ENCODE results near the gene PHRF1. TPM values are rescaled to one million over a fixed set of nuclear protein-coding genes. Genes with fewer than 3 reads are reported as not detected.

Gene PHRF1
- total RNA-seq, 1 donor from 2014 or later = 25.4 TPM

- DNase-seq (ENCODE audit: low spot score in 2 of 2) = no peak
- peaks cover 11 to 12% of the 10 kb centered on the region in 2 donors for H3K4me1 ChIP-seq
- no peaks in the 10 kb centered on the region for H3K36me3 ChIP-seq
- H3K27me3 ChIP-seq = peaks cover 21% of the 10 kb centered on the region
- H3K4me3 ChIP-seq = no peak overlapping the region
- intact Hi-C loops (cut with DNase I) = no loop called here
- no peak overlapping the region for H3K27ac ChIP-seq
- no peaks in the 10 kb centered on the region for H3K9me3 ChIP-seq
- TF ChIP-seq CTCF (IDR thresholded peaks at IDR 0.05) = no peak
Observed at GRCh38 chr11:551131-551530, 25.1 kb upstream of the PHRF1 start.

GRCh38 chr11:551596-551995, 24.7 kb upstream of the PHRF1 start:
- TF ChIP-seq CTCF (IDR thresholded peaks at IDR 0.05) = no peak
- H3K27me3 ChIP-seq = peaks cover 25% of the 10 kb centered on the region
- no peaks in the 10 kb centered on the region for H3K9me3 ChIP-seq
- no peak for DNase-seq (ENCODE audit: low spot score in 2 of 2)
- intact Hi-C loops (cut with DNase I) = no loop called here
- no peak overlapping the region for H3K27ac ChIP-seq
- H3K4me1 ChIP-seq = peaks cover 11 to 12% of the 10 kb centered on the region in 2 donors
- H3K4me3 ChIP-seq = no peak overlapping the region
- no peaks in the 10 kb centered on the region for H3K36me3 ChIP-seq

- H3K27ac ChIP-seq = no peak overlapping the region
- peaks cover 11 to 12% of the 10 kb centered on the region in 2 donors for H3K4me1 ChIP-seq
- no peak for TF ChIP-seq CTCF (IDR thresholded peaks at IDR 0.05)
- H3K27me3 ChIP-seq = peaks cover 25% of the 10 kb centered on the region
- H3K36me3 ChIP-seq = no peaks in the 10 kb centered on the region
- H3K9me3 ChIP-seq = no peaks in the 10 kb centered on the region
- no peak for DNase-seq (ENCODE audit: low spot score in 2 of 2)
- H3K4me3 ChIP-seq = no peak overlapping the region
- intact Hi-C loops (cut with DNase I) = no loop called here
Observed at GRCh38 chr11:553083-553987, 22.9 kb upstream of the PHRF1 start.

GRCh38 chr11:553988-554340, 22.3 kb upstream of the PHRF1 start:
- H3K4me3 ChIP-seq = no peak overlapping the region
- no peak overlapping the region for H3K27ac ChIP-seq
- H3K27me3 ChIP-seq = peaks cover 25% of the 10 kb centered on the region
- no peak for DNase-seq (ENCODE audit: low spot score in 2 of 2)
- peaks cover 11 to 12% of the 10 kb centered on the region in 2 donors for H3K4me1 ChIP-seq
- intact Hi-C loops (cut with DNase I) = loop anchor here (2.0 kb wide), 1 partner anchor 175 kb away; no protein-coding TSS in a partner anchor
- TF ChIP-seq CTCF (IDR thresholded peaks at IDR 0.05) = no peak
- H3K36me3 ChIP-seq = no peaks in the 10 kb centered on the region
- no peaks in the 10 kb centered on the region for H3K9me3 ChIP-seq

- peak overlapping the region; percentile 37 to 48 for H3K4me3 ChIP-seq
- H3K27ac ChIP-seq = no peak overlapping the region
- peaks cover 11 to 12% of the 10 kb centered on the region in 2 donors for H3K4me1 ChIP-seq
Observed at GRCh38 chr11:554428-555226, 21.6 kb upstream of the PHRF1 start.

More at GRCh38 chr11:554428-555226, 21.6 kb upstream of the PHRF1 start:
- DNase-seq (ENCODE audit: low spot score in 2 of 2) = no peak
- intact Hi-C loops (cut with DNase I) = loop anchor here (2.0 to 5.0 kb wide), 2 partner anchors 73 to 174 kb away; partner anchors contain the start of gene SCT
- peaks cover 25% of the 10 kb centered on the region for H3K27me3 ChIP-seq
- no peaks in the 10 kb centered on the region for H3K9me3 ChIP-seq
- H3K36me3 ChIP-seq = no peaks in the 10 kb centered on the region
- peak; percentile 45 to 71 (median 64) for TF ChIP-seq CTCF (IDR thresholded peaks at IDR 0.05)
